NCI-H510A treated with DMSO at 0.1 percent for 48 hours (cell line): Measurements from ENCODE around the gene FAM43A.

Experiments used
- DNase-seq: peaks from one replicate; lab custom pipeline; 2025; lab: John Stamatoyannopoulos, UW

FAM43A gene

DNA sequence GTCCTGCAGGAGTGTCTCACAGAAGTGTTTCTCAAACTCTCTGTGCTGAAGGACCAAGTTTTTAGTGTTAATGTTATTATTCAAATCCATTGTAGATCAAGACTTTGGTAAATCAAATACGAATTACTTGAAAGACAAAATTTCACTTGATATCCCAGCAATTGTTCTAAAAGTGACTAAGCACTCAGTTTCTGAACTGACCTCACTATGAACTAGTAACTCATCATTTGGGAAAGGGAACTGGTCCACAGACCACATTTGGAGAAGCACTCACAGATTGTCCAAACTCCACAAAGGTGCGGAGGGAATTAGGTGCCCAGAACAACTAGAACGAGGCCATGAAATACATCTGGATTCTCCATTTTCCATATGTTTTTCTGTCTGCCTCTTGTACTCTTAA is 25.6 kb downstream of the FAM43A start:
- no peak for DNase-seq

GRCh38 chr3:194711913-194712312 is 26.2 kb downstream of the FAM43A start:
- no peak for DNase-seq

- DNase-seq = no peak
Measured at GRCh38 chr3:194713299-194714136, 27.8 kb downstream of the FAM43A start.

DNA sequence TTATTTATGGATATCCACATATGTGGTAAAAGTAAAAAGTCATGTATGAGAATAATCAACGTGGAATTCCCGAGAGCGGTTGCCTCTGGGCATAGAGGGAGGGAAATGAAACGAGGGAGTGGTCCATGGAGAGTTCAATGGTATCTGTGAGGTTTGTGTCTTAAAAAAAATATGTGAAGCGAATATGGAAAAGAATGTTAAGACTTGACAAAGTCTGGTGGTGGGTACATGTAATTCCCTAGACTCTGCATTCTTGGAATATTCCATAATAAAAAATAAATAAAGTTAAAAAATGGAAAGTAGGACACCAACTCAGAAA is 28.4 kb downstream of the FAM43A start:
- no peak for DNase-seq

DNA sequence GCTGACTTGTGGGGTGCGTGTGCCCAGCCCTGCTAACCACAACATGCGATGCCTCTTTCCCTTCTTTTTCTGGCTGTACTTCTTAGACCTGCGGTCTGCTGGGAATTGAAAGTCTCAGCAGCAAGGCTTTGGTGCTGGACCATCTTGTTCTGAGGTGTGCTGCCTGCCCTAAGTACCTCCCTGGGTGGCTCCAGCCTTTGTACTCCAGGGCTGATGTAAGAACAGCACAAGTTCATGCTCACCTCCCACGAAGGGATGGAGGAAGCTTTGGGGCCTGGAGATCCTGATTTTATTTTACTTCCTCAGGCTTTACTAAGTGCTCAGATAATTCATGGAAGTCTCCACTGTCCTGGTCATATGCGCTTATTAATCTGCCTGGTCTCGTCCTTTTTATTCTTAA is 28.9 kb downstream of the FAM43A start:
- DNase-seq = no peak

- DNase-seq = no peak
Measured at GRCh38 chr3:194715022-194715800, 29.5 kb downstream of the FAM43A start.

DNA sequence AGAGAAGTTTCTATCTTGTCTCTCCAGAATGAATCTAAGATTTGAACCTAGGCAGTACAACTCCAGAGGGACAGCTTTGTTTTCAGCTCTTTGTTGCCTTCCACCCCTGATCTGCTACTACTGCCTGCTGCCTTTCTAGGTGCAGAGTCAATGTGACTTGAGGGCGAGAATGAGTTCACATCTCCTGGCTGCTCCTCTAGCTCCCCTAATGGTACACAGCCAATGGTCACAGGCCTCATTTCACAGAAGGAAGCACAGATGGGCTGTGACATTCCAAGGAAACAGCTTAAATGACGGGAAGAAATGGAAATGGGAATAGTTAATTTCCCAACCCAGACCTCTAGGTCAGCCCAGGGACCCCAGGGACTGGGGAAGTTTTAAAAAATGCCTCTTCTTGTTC is 32.4 kb downstream of the FAM43A start:
- DNase-seq = no peak

- DNase-seq = peak; percentile 72
Measured at GRCh38 chr3:194720048-194720447, 34.4 kb downstream of the FAM43A start.

GRCh38 chr3:194723846-194724618 is 38.3 kb downstream of the FAM43A start:
- DNase-seq = no peak

- DNase-seq = no peak
Measured at GRCh38 chr3:194725346-194725745, 39.7 kb downstream of the FAM43A start.

GRCh38 chr3:194727435-194728128 is 41.9 kb downstream of the FAM43A start:
- DNase-seq = no peak

DNA sequence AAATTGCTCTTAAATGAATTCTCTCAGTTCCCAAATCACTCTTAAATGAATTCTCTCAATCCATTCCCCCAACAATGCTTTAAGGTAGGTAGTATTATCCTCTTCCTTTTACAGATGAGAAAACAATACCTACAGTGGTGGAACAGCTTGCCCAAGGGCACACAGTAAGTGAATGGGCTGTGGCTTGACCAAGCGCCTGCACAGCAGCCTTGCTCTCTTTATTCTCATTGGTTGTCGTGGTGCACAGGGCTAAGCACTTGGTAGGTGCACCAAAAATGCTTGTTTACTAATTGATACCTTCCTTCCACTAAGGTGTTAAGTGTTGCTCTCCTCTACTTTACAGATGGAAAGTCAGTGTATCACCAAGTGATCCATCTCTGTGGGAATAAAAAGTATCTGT is 43.3 kb downstream of the FAM43A start:
- peak; percentile 20 for DNase-seq

GRCh38 chr3:194730365-194730764 is 44.7 kb downstream of the FAM43A start:
- DNase-seq = peak; percentile 94

DNA sequence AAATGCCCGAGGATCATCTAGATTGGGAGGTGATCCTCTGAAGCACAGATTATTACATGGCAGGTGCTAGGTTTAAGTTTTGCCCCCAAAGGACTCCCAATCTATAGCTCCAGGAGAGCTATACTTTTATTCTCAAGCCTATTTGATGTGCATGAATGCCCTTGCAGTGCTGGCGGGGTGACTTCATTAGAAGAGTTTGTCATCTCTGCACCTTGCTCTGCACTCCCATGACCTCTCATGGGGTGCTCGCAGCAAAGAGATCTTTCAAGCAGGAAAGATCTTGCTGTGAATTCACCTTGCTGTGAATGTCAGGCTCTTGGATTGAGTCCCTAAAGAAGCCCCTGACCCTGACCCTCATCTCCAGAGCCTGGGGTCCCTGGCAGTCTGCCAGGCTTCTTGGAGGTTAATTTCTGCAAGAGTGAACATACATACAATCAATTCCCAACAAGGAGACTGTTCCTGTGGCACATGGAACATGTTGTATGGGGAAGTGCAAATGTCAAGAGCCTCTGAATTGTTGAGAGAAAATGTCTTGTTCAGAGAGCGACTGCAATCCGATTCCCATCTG is 45.9 kb downstream of the FAM43A start:
- DNase-seq = peak; percentile 79

GRCh38 chr3:194732617-194733016 is 46.9 kb downstream of the FAM43A start:
- DNase-seq = no peak

DNA sequence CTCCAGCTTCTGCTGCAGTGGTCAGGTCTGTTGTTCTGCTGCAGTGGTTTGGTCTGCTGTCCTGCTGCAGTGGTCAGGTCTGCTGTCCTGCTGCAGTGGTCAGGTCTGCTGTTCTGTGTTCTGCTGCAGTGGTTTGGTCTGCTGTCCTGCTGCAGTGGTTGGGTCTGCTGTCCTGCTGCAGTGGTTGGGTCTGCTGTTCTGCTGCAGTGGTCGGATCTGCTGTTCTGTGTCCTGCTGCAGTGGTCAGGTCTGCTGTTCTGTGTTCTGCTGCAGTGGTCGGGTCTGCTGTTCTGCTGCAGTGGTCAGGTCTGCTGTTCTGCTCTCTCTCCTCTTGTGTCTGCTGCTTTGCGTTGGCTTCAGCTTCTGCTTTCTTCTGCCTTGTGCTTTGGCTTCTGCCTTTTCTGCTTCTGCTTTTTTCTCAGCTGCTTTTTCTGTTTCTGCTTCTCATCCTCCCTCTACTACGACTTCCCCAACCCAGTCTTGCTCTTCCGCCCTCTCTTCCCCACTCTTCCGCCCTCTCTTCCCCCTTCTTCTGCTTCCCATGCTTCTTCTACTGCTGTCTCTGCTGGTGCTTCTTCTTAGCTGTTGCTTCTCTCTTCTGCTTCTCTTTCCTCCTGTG is 50.7 kb downstream of the FAM43A start:
- no peak for DNase-seq

DNA sequence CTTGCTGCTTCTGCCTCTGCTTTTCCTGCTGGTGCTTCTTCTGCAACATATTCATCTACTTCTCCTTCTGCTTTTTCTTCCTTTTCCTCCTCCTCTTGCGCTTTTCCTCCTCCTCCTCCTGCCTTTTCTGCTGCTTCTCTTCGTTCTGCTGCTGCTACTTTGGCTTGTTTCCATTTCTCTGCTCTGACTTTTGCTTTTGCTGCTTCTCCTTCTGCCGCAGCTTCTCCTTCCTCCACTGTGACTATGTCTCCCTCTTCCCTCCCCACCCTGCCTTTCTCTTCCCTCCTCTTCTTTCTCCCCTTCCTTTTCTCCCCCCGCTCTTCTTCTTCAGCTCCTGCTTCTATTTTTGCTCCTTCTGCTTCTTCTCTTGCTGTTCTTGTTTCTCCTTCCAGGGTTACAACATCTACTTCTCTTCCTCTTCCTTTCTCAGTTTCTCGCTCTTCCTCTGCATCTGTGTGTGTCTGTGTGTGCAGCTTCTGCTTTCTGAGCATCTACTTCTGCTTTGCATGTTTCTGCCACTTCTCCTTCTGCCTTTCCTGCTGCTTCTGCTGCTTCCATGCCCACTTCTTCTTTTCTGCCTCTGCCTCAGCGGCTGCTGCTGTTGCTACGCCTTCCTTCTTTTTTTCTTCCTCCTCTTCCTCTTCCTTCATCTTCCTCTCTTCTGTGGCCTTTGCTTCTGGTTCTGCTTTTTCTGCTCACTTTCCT is 51.4 kb downstream of the FAM43A start:
- DNase-seq = no peak
